CD4-positive, alpha-beta T cell treated with Interleukin-1 beta for 1 hour (primary cell): ENCODE measurements around the gene ADCY5.

Source experiments
- DNase-seq, 2 donors: peaks; one replicate each; pipeline ENCODE4 v3.0.0-alpha.2; 2020 to 2022

ADCY5 gene

DNA sequence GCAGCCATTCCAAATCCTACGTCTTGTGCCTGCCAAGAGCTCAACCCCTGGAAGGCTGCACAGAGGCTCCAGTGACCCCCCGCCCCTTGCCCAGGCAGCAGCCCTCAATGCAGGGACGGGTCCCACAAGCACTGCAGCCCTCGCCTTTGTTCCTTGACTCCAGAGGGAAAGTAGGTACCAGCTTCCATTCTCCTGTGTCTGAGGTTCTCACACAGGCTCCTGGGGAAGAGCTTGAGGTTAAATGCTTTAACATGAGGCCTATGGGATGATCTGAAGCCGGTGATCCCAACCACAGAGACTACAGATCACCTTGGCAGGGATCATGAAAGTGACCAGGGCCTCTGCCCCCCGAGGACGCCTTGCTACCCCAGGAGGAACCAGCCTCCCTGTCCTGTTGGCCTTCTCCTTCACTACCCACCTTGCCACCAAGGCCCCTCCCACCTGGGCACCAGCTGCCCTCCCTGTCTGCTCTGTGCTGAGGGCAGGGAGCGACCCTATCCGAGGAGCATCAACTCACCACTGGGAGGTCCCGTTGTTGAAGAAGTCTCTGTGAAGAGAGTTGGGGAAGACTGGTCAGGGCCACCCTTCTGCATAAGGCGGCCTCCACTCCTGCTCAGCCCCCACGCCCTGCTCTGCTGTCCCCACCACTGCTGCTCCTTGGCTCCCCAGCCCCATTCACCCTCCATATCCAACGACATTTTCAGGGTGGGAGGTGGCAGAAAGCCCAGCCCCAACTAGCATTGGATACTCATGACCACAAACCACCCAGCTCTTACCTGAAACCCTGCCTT is 151.9 kb downstream of the ADCY5 start:
- no peak for DNase-seq

- DNase-seq, result no peak
Observed at GRCh38 chr3:123296261-123296660, 152.6 kb downstream of the ADCY5 start.

GRCh38 chr3:123295901-123296250 is 153.0 kb downstream of the ADCY5 start:
- no peak for DNase-seq

DNA sequence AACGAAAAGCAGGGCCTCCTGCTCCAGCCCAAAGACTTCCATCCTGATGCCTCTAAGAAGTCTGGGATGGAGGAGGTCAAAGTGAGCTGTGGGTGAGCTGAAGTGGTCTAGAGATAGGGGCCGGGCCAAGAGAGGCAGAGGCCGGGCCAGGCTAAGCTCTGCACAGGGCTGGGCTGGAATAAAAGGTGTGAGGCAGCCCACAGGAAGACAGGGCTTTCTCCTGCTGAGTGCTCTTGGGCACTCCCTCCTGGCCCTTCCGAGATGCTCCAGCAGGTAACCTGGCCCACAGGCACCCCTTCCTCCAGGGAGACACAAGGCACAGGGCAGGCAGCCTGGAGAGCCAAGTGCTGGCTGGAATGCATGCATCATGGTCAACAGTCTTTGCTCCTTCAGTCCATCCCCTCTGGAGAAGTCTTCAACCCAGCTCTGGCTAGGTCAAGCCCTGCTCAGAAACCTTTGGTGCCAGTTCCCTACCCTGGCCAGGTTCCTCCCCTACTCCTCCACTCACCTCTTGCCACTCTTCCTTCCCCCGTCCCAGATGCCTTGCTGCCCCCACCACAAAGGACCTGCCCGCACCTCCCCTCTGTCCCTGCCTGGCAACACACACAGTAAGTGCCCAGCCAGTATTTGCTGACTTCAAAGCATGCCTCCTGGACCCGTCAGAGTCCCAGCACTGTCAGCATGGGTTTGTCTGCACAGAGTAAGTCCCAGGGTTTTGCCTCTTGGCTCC is 153.6 kb downstream of the ADCY5 start:
- no peak for DNase-seq

GRCh38 chr3:123294296-123294938 is 154.5 kb downstream of the ADCY5 start:
- no peak for DNase-seq

- no peak for DNase-seq
Observed at GRCh38 chr3:123292321-123293310, 156.3 kb downstream of the ADCY5 start.

DNA sequence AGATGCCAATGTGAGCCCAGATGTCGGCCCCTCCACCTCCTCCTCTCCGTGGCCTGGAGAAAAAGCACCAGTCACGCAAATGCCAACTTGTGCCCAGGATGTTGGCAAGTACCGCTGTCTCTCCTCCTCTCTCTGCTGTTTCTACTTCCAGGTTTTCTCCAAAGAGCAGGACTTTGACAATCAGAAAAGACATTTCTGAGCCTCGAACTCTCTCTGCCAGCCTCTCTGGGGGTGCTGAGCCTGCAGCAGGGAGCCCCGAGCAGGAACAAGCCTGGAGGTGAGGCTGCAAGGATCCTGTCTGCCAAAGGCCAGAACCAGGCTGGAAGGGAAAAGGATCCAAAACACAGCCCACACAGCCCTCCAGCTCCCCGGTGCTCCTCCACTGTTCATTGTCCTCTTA is 157.5 kb downstream of the ADCY5 start:
- DNase-seq, result no peak

DNA sequence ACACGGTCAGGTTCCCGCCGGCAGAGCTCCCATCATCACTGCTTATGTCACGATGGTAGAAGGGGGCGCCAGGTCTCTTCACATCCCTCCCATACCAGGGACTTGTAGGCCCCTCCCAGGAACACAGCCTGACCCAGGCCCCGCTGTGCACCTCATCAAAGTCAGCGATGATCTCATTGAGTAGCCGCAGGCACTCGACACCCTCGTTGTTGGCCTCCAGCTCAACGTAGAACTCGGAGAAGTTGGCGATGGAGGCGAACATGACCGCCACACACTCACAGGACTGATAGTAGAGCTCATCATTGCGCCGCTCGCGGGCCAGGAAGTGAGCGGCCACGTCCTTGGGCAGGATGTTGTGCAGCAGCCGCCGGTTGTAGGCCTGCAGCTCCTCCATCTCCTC is 157.9 kb downstream of the ADCY5 start:
- DNase-seq, result no peak

DNA sequence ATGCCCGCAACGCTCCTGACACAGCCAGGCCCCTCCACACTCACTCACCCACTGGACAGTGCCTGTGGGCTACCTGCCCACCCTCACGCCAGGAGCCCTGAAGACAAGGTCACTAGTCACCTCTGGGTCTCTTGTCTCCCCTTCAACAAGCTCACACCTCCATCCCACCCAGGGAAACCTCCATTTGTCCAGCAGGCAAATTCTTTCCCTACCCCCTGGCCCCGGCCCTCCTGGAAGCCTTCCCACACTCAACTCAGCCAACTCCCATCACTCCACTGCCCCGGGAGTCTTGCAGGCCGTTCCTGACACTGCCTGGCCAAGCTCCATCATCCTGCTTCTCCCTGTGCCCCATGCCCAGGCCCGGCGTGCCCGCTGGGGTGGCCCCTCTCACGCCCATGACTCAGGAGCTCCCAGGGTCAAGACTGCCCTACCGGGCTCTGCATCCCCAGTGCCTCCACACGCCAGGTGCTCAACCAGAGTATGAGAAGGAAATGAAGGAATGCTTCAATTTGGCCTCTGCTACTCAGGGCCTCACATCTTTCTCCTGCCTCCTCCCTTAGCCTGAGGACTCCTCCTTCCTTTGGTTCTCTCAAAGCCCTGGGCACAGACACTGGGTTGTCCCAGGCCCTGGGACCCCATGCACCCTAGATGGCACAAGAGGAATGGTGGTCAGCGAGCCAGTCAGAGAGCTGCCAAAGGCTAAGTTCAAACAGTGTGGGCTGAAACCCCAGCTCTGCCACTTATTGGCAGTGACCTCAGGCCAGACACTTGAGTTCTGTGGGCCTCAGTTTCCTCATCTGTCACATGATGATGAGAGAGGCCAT is 158.6 kb downstream of the ADCY5 start:
- DNase-seq, result no peak

- no peak for DNase-seq
Observed at GRCh38 chr3:123289391-123290106, 159.3 kb downstream of the ADCY5 start.

DNA sequence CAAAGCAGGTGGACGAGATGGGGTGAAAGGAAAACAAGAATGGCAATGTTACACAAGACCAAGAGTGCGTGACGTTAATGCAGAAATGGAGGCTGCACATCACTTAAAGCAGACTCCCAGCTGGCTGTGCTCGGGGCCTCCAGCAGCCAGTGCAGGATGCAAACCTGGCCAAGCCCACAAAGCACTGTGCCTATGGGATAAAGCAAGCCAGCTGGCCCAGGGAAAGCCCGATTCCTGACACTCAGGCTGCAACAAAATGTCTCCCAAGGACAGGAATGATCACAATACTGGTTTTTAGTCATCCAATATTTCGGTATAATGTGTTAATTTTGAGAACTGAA is 161.0 kb downstream of the ADCY5 start:
- DNase-seq, result no peak

DNA sequence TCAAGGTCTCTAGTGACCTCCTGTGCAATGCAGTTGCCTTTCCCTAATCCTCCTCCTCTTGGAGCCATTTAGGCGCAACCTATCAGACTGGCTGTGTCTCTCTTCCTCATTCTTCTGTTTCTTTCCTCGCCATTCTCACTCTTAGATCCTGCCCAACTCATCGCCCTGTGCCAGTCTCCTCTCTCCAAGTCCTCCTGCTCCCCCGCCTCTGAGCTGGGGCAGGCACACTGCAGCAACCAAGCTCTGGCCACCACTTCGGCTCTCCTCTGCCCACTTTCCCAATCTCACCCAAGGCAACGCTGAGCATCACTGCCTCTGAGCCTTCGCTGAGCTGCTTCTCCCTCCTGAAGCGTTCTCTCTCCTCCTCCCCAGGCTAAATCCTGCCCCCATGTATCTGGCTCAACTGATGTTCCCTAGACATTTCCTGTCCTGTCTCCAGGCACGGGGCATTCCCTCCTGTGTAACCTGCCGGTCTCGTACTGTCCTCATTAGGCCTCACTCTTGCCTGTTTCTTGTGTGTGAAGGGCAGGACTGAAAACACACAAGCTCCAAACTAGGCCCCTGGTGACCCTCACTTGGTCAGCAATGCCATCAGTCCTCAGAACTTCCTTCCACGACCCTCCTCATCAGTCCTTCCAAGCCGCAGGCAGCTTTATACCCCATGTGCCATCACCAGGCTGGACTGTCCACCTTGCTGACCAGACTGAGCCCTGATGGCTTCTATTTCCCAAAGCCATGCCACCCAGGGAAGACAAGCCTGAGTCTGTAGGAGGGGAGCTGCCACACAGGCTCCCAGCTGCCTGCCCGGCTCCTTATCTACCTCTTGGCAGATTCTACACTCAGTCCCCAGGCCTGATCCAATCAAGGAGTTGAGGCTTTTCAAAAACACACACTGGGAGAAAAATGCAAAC is 161.6 kb downstream of the ADCY5 start:
- no peak for DNase-seq

GRCh38 chr3:123286308-123287023 is 162.4 kb downstream of the ADCY5 start:
- DNase-seq, result peak in 1 of 2 donors; percentile 17

GRCh38 chr3:123285931-123286307 is 163.0 kb downstream of the ADCY5 start:
- no peak for DNase-seq

GRCh38 chr3:123285479-123285878 is 163.4 kb downstream of the ADCY5 start:
- no peak for DNase-seq

- no peak for DNase-seq
Observed at GRCh38 chr3:123285066-123285465, 163.8 kb downstream of the ADCY5 start.

GRCh38 chr3:123284399-123285010 is 164.4 kb downstream of the ADCY5 start:
- DNase-seq, result no peak

- no peak for DNase-seq
Observed at GRCh38 chr3:123283657-123284398, 165.1 kb downstream of the ADCY5 start.
